ENCODE measurements around the gene MLLT10.

The MLLT10 gene

GRCh38 chr10:21769041-21769440 is 235.0 kb downstream of the MLLT10 start:
- Histone ChIP-seq H3K9ac (ENCODE audit: low read length) (no peak overlapping the region), H3K4me2 (ENCODE audit: low read length, poor library complexity, severe bottlenecking) (no peak overlapping the region), H3K27ac (ENCODE audit: low read length, poor library complexity, severe bottlenecking) (no peak overlapping the region), H2BK120ac (ENCODE audit: low read depth, low read length) (no peak overlapping the region), H3K4ac (ENCODE audit: low read depth in 1 of 2, low read length in 2 of 2) (no peak overlapping the region), H4K91ac (ENCODE audit: low read length) (no peak overlapping the region), H3K18ac (ENCODE audit: low read depth in 1 of 2, low read length in 2 of 2) (no peak overlapping the region), H2BK12ac (ENCODE audit: low read length in 2 of 2) (no peak overlapping the region), H3K4me3 (ENCODE audit: insufficient read depth in 1 of 2, low read depth in 1 of 2, low read length in 2 of 2) (no peak overlapping the region), H3K27me3 (ENCODE audit: control insufficient read depth in 1 of 2, insufficient read depth in 1 of 2, low read length in 2 of 2) (no peaks in the 10 kb centered on the region), H4K8ac (ENCODE audit: low read length) (no peak overlapping the region), H3K9me3 (ENCODE audit: control insufficient read depth, low read length) (no peaks in the 10 kb centered on the region), H3K4me1 (ENCODE audit: control insufficient read depth, insufficient read depth, low read depth, low read length) (no peaks in the 10 kb centered on the region), H2AFZ (ENCODE audit: low read depth, low read length) (no peak overlapping the region), H2BK15ac (ENCODE audit: low read depth, poor library complexity, severe bottlenecking) (no peak overlapping the region), H2AK5ac (ENCODE audit: low read length, severe bottlenecking) (no peak overlapping the region), H3K23ac (ENCODE audit: low read length in 2 of 2) (no peak overlapping the region), H2BK5ac (ENCODE audit: low read depth, low read length, poor library complexity, severe bottlenecking) (no peak overlapping the region), H3K14ac (ENCODE audit: low read length in 2 of 2) (no peak overlapping the region), H3K36me3 (ENCODE audit: control insufficient read depth in 1 of 2, insufficient read depth in 2 of 2, low read depth in 1 of 2, low read length in 2 of 2) (no peaks in the 10 kb centered on the region), H3K79me1 (replicated peaks; ENCODE audit: low read length, poor library complexity, severe bottlenecking) (no peaks in the 10 kb centered on the region)
- 97% methylated on average over 2 of the region's 3 CpGs for WGBS
- no peak for DNase-seq

GRCh38 chr10:21771219-21771618 is 237.2 kb downstream of the MLLT10 start:
- H3K27me3 ChIP-seq (ENCODE audit: control insufficient read depth in 1 of 2, insufficient read depth in 1 of 2, low read length in 2 of 2): no peaks in the 10 kb centered on the region
- no peak overlapping the region for H3K9ac ChIP-seq (ENCODE audit: low read length)
- DNase-seq: no peak
- H3K18ac ChIP-seq (ENCODE audit: low read depth in 1 of 2, low read length in 2 of 2): no peak overlapping the region
- no peak overlapping the region for H2BK120ac ChIP-seq (ENCODE audit: low read depth, low read length)
- 100% methylated on average over 4 of the region's 4 CpGs for WGBS
- no peak overlapping the region for H3K14ac ChIP-seq (ENCODE audit: low read length in 2 of 2)
- H3K79me1 ChIP-seq (replicated peaks; ENCODE audit: low read length, poor library complexity, severe bottlenecking): no peaks in the 10 kb centered on the region
- no peak overlapping the region for H2AFZ ChIP-seq (ENCODE audit: low read depth, low read length)
- no peak overlapping the region for H2BK15ac ChIP-seq (ENCODE audit: low read depth, poor library complexity, severe bottlenecking)
- H3K27ac ChIP-seq (ENCODE audit: low read length, poor library complexity, severe bottlenecking): no peak overlapping the region
- H2BK5ac ChIP-seq (ENCODE audit: low read depth, low read length, poor library complexity, severe bottlenecking): no peak overlapping the region
- H4K8ac ChIP-seq (ENCODE audit: low read length): no peak overlapping the region
- no peak overlapping the region for H3K23ac ChIP-seq (ENCODE audit: low read length in 2 of 2)
- no peaks in the 10 kb centered on the region for H3K36me3 ChIP-seq (ENCODE audit: control insufficient read depth in 1 of 2, insufficient read depth in 2 of 2, low read depth in 1 of 2, low read length in 2 of 2)
- no peaks in the 10 kb centered on the region for H3K9me3 ChIP-seq (ENCODE audit: control insufficient read depth, low read length)
- no peak overlapping the region for H3K4me3 ChIP-seq (ENCODE audit: insufficient read depth in 1 of 2, low read depth in 1 of 2, low read length in 2 of 2)
- H2AK5ac ChIP-seq (ENCODE audit: low read length, severe bottlenecking): no peak overlapping the region
- H3K4me2 ChIP-seq (ENCODE audit: low read length, poor library complexity, severe bottlenecking): no peak overlapping the region
- H3K4ac ChIP-seq (ENCODE audit: low read depth in 1 of 2, low read length in 2 of 2): no peak overlapping the region
- H2BK12ac ChIP-seq (ENCODE audit: low read length in 2 of 2): no peak overlapping the region
- H3K4me1 ChIP-seq (ENCODE audit: control insufficient read depth, insufficient read depth, low read depth, low read length): no peaks in the 10 kb centered on the region
- H4K91ac ChIP-seq (ENCODE audit: low read length): no peak overlapping the region

- H3K23ac ChIP-seq (ENCODE audit: low read length in 2 of 2): no peak overlapping the region
- H3K4ac ChIP-seq (ENCODE audit: low read depth in 1 of 2, low read length in 2 of 2): no peak overlapping the region
- WGBS: 100% methylated on average over 1 of the region's 1 CpG
- H2AFZ ChIP-seq (ENCODE audit: low read depth, low read length): no peak overlapping the region
- no peak for DNase-seq
- H2AK5ac ChIP-seq (ENCODE audit: low read length, severe bottlenecking): no peak overlapping the region
- H2BK5ac ChIP-seq (ENCODE audit: low read depth, low read length, poor library complexity, severe bottlenecking): no peak overlapping the region
- H3K9me3 ChIP-seq (ENCODE audit: control insufficient read depth, low read length): no peaks in the 10 kb centered on the region
- no peak overlapping the region for H3K9ac ChIP-seq (ENCODE audit: low read length)
- H4K91ac ChIP-seq (ENCODE audit: low read length): no peak overlapping the region
- no peak overlapping the region for H4K8ac ChIP-seq (ENCODE audit: low read length)
- no peak overlapping the region for H2BK120ac ChIP-seq (ENCODE audit: low read depth, low read length)
- no peak overlapping the region for H3K14ac ChIP-seq (ENCODE audit: low read length in 2 of 2)
- no peaks in the 10 kb centered on the region for H3K27me3 ChIP-seq (ENCODE audit: control insufficient read depth in 1 of 2, insufficient read depth in 1 of 2, low read length in 2 of 2)
- H2BK15ac ChIP-seq (ENCODE audit: low read depth, poor library complexity, severe bottlenecking): no peak overlapping the region
- no peak overlapping the region for H2BK12ac ChIP-seq (ENCODE audit: low read length in 2 of 2)
- H3K4me3 ChIP-seq (ENCODE audit: insufficient read depth in 1 of 2, low read depth in 1 of 2, low read length in 2 of 2): no peak overlapping the region
- H3K79me1 ChIP-seq (replicated peaks; ENCODE audit: low read length, poor library complexity, severe bottlenecking): peaks cover 2% of the 10 kb centered on the region
- H3K36me3 ChIP-seq (ENCODE audit: control insufficient read depth in 1 of 2, insufficient read depth in 2 of 2, low read depth in 1 of 2, low read length in 2 of 2): peaks cover 0 to 5% of the 10 kb centered on the region in 2 experiments
- H3K4me2 ChIP-seq (ENCODE audit: low read length, poor library complexity, severe bottlenecking): no peak overlapping the region
- H3K27ac ChIP-seq (ENCODE audit: low read length, poor library complexity, severe bottlenecking): no peak overlapping the region
- no peak overlapping the region for H3K18ac ChIP-seq (ENCODE audit: low read depth in 1 of 2, low read length in 2 of 2)
- no peaks in the 10 kb centered on the region for H3K4me1 ChIP-seq (ENCODE audit: control insufficient read depth, insufficient read depth, low read depth, low read length)
Observed at GRCh38 chr10:21776883-21777282, 242.9 kb downstream of the MLLT10 start.

GRCh38 chr10:21791276-21791675 is 257.2 kb downstream of the MLLT10 start:
- no peak for DNase-seq
- H3K4me2 ChIP-seq (ENCODE audit: low read length, poor library complexity, severe bottlenecking): no peak overlapping the region
- H3K36me3 ChIP-seq (ENCODE audit: control insufficient read depth in 1 of 2, insufficient read depth in 2 of 2, low read depth in 1 of 2, low read length in 2 of 2): no peaks in the 10 kb centered on the region
- H3K4me3 ChIP-seq (ENCODE audit: insufficient read depth in 1 of 2, low read depth in 1 of 2, low read length in 2 of 2): no peak overlapping the region
- H3K9ac ChIP-seq (ENCODE audit: low read length): no peak overlapping the region
- peaks cover 19% of the 10 kb centered on the region for H3K9me3 ChIP-seq (ENCODE audit: control insufficient read depth, low read length)
- no peak overlapping the region for H4K8ac ChIP-seq (ENCODE audit: low read length)
- no peak overlapping the region for H3K4ac ChIP-seq (ENCODE audit: low read depth in 1 of 2, low read length in 2 of 2)
- H2BK12ac ChIP-seq (ENCODE audit: low read length in 2 of 2): no peak overlapping the region
- H2BK15ac ChIP-seq (ENCODE audit: low read depth, poor library complexity, severe bottlenecking): no peak overlapping the region
- H3K79me1 ChIP-seq (replicated peaks; ENCODE audit: low read length, poor library complexity, severe bottlenecking): peaks cover 10% of the 10 kb centered on the region
- no peaks in the 10 kb centered on the region for H3K27me3 ChIP-seq (ENCODE audit: control insufficient read depth in 1 of 2, insufficient read depth in 1 of 2, low read length in 2 of 2)
- no peak overlapping the region for H4K91ac ChIP-seq (ENCODE audit: low read length)
- H3K23ac ChIP-seq (ENCODE audit: low read length in 2 of 2): no peak overlapping the region
- no peak overlapping the region for H3K27ac ChIP-seq (ENCODE audit: low read length, poor library complexity, severe bottlenecking)
- H3K18ac ChIP-seq (ENCODE audit: low read depth in 1 of 2, low read length in 2 of 2): no peak overlapping the region
- no peak overlapping the region for H3K14ac ChIP-seq (ENCODE audit: low read length in 2 of 2)
- WGBS: 98% methylated on average over 2 of the region's 2 CpGs
- no peak overlapping the region for H2AFZ ChIP-seq (ENCODE audit: low read depth, low read length)
- no peak overlapping the region for H2AK5ac ChIP-seq (ENCODE audit: low read length, severe bottlenecking)
- H2BK5ac ChIP-seq (ENCODE audit: low read depth, low read length, poor library complexity, severe bottlenecking): no peak overlapping the region
- no peak overlapping the region for H2BK120ac ChIP-seq (ENCODE audit: low read depth, low read length)
- no peaks in the 10 kb centered on the region for H3K4me1 ChIP-seq (ENCODE audit: control insufficient read depth, insufficient read depth, low read depth, low read length)
